SK-N-SH (cell line): Measurements from ENCODE around the gene RCAN2.

Experiments used
- CHD2 ChIP-seq: fragments of 150-350 bp; IDR thresholded peaks from 2 replicates; pipeline ENCODE4 v1.6.1; 2018; ENCODE audit warnings: low read length; ENCODE audit not compliant: partially characterized antibody
- EZH2phosphoT487 ChIP-seq: fragments of 200-600 bp; sonication (generic); IDR thresholded peaks from 2 replicates; pipeline ENCODE4 v1.6.1; 2017; ENCODE audit warnings: low read depth, mixed run types, mild to moderate bottlenecking, antibody characterized with exemption, moderate library complexity, borderline replicate concordance
- FOXM1 ChIP-seq: IDR thresholded peaks from 2 replicates; pipeline ENCODE4 v1.4.0; 2012; ENCODE audit warnings: low read depth, mild to moderate bottlenecking
- GABPA ChIP-seq: IDR thresholded peaks from 2 replicates; pipeline ENCODE4 v1.4.0; 2012; ENCODE audit warnings: low read depth, mild to moderate bottlenecking
- JUND ChIP-seq: IDR thresholded peaks from 2 replicates; pipeline ENCODE4 v1.4.0; 2012
- MAX ChIP-seq: IDR thresholded peaks from 2 replicates; pipeline ENCODE4 v1.4.0; 2012; ENCODE audit warnings: low read depth
- TAF1 ChIP-seq: IDR thresholded peaks from 2 replicates; pipeline ENCODE4 v1.6.1; 2012; ENCODE audit warnings: low read depth, mild to moderate bottlenecking, low read length, moderate library complexity, borderline replicate concordance
- TCF12 ChIP-seq: IDR thresholded peaks from 2 replicates; pipeline ENCODE4 v1.4.0; 2012
- YY1 ChIP-seq: IDR thresholded peaks from 2 replicates; pipeline ENCODE4 v1.4.0; 2012; ENCODE audit warnings: low read depth, mild to moderate bottlenecking
- TF ChIP-seq, protein P1 (sequence below): IDR thresholded peaks from 2 replicates; pipeline ENCODE4 v1.6.1; 2012; ENCODE audit warnings: mild to moderate bottlenecking, low read depth, low read length, moderate library complexity
- TF ChIP-seq, protein P2 (sequence below): fragments of 200-600 bp; sonication (generic); IDR thresholded peaks from 2 replicates; pipeline ENCODE4 v1.6.1; 2017; ENCODE audit warnings: antibody characterized with exemption, mild to moderate bottlenecking, moderate library complexity

DNA sequence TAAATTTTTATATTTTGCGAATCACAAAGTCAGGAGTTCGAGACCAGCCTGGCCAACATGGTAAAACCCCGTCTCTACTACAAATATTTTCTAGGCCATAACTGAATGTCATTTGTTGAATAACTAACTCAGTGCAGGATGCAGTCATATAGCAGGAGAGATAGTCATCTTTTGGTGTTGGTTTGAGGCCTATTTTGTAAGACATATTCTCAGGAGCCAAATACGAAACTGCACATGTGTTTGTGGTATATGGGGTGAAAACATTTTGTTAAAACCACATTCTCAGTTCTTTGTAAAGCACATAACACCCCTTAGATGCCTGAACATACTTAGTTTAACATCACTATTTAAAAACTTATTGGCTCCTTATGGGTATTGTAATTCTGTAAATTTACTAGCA lies 315.8 kb downstream of the RCAN2 start:
- TF ChIP-seq CHD2 (no peak), TAF1 (no peak), MAX (no peak), FOXM1 (no peak), TCF12 (no peak), JUND (no peak), GABPA (no peak), YY1 (no peak), EZH2phosphoT487 (no peak)
- TF ChIP-seq, protein P1, sequence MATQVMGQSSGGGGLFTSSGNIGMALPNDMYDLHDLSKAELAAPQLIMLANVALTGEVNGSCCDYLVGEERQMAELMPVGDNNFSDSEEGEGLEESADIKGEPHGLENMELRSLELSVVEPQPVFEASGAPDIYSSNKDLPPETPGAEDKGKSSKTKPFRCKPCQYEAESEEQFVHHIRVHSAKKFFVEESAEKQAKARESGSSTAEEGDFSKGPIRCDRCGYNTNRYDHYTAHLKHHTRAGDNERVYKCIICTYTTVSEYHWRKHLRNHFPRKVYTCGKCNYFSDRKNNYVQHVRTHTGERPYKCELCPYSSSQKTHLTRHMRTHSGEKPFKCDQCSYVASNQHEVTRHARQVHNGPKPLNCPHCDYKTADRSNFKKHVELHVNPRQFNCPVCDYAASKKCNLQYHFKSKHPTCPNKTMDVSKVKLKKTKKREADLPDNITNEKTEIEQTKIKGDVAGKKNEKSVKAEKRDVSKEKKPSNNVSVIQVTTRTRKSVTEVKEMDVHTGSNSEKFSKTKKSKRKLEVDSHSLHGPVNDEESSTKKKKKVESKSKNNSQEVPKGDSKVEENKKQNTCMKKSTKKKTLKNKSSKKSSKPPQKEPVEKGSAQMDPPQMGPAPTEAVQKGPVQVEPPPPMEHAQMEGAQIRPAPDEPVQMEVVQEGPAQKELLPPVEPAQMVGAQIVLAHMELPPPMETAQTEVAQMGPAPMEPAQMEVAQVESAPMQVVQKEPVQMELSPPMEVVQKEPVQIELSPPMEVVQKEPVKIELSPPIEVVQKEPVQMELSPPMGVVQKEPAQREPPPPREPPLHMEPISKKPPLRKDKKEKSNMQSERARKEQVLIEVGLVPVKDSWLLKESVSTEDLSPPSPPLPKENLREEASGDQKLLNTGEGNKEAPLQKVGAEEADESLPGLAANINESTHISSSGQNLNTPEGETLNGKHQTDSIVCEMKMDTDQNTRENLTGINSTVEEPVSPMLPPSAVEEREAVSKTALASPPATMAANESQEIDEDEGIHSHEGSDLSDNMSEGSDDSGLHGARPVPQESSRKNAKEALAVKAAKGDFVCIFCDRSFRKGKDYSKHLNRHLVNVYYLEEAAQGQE = no peak
- TF ChIP-seq, protein P2, sequence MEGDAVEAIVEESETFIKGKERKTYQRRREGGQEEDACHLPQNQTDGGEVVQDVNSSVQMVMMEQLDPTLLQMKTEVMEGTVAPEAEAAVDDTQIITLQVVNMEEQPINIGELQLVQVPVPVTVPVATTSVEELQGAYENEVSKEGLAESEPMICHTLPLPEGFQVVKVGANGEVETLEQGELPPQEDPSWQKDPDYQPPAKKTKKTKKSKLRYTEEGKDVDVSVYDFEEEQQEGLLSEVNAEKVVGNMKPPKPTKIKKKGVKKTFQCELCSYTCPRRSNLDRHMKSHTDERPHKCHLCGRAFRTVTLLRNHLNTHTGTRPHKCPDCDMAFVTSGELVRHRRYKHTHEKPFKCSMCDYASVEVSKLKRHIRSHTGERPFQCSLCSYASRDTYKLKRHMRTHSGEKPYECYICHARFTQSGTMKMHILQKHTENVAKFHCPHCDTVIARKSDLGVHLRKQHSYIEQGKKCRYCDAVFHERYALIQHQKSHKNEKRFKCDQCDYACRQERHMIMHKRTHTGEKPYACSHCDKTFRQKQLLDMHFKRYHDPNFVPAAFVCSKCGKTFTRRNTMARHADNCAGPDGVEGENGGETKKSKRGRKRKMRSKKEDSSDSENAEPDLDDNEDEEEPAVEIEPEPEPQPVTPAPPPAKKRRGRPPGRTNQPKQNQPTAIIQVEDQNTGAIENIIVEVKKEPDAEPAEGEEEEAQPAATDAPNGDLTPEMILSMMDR = no peak
